NCI-H510A (cell line): ENCODE data around the gene CMIP.
"Not testable (repeated sequence)": the region's sequence is repeated elsewhere in the genome, so short reads cannot be mapped to it uniquely, and the experiment has no call there.

Experiments used
- DNase-seq: peaks from one replicate; lab custom pipeline; 2025; lab: John Stamatoyannopoulos, UW

CMIP gene

GRCh38 chr16:81444448-81445121, at the start of gene CMIP:
TSS of gene CMIP (plus strand) at chr16:81444808.
- DNase-seq, result peak; percentile 72

DNA sequence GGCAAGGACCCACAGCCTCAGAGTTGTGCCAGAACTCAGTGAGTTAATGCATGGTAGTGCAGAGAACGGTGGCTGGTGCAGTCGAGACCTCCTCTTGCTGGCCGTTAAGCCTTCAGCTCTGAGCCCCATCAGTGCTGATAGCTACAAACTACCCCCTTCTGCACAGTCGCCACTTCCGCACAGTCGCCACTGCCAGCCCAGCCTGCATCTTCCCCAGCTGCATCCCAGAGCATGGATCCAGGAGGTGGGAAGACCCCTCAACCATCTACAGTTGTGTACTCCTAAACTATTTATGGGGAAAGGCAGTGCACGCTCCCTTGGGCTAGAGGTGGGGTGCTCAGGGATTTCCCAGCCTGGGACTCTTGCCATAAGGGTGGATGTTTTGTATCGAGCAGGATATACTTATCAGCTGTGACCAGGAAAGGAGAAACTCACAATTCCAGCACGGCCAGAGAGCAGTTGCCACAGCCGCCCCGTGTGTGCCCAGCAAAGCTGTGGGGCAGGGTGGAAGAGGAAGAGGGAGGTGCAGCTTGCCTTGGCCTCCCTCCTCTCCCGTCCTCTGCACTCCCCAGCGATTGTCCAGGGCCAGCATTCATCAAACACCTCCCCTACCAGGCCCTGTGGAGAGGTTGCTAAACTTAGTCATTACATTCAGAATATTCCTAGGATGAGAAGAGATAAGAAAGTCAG, 49.5 kb upstream of the CMIP start:
- no peak for DNase-seq

- DNase-seq, result no peak
Measured at GRCh38 chr16:81397058-81397878, 47.3 kb upstream of the CMIP start.

DNA sequence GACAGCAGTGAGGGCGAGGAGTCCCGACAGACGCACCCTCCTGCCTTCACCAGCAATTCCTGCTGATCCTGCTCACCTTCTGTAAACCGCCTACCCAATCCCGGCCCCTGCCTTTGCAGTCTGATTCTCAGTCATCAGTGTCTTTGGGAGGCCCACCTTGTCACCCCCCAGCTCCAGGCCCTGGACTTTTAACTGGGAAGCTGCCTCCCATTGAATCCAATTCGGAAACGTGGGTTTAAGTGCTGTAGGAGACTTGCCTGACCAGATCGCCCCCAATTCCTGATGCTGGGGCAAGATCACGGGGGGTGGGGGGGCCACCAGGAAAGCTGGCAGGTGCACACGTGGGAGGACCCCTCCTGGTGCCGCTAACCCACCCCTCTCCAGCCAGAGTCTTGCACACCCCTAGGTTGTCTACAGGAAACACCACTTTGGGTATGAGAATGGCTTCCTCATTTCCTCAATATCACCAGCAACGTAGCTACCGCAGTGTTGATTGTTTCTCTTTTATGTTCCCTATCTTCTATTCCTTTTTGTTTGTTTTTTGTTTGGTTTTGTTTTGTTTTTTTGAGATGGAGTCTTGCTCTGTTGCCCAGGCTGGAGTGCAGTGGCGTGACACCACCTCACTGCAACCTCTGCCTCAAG, 46.6 kb upstream of the CMIP start:
- DNase-seq, result no peak

GRCh38 chr16:81399909-81400308, 44.7 kb upstream of the CMIP start:
- DNase-seq, result no peak

DNA sequence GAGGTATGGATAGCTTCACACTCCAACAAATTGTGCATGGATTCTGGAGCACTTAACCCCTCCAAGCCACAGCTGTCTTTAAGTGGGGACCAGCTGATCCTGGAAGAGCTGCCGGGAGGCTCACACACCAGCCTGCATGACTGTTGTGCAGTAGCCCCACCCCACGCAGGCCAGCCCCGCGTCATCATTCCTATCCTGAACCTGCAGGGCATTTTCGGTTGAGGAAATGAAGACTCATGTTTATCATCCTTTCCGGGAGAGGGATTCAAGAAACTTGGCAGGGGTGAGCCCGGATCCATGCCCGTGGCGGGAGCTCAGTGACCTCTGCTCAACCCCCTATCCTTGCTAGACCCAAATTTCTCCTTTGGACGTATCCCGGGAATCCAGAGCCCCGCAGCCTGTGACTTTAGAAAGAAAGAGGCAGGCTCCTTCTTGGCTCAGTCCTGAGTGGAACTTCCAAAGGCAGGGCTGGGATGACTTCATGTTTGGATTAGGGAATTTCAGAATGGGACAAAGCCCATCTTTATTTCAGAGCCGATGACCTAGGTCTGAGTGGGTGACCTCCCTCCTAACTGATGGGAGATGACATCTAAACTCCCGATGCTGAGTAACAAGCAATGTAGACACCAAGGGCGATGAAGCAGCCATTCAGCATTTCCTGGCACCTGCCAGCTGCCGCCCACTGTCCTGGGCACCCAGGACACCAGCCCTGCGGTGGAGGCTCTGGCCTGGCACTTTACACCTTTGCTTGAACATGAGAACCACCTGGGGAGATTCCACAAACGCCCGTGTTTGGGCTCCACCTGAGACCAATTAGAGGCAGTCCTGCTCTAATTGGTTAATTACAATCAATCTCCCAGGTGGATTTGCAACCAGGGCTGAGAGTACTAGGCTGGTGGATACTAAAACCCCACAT, 43.3 kb upstream of the CMIP start:
- DNase-seq, result no peak

DNA sequence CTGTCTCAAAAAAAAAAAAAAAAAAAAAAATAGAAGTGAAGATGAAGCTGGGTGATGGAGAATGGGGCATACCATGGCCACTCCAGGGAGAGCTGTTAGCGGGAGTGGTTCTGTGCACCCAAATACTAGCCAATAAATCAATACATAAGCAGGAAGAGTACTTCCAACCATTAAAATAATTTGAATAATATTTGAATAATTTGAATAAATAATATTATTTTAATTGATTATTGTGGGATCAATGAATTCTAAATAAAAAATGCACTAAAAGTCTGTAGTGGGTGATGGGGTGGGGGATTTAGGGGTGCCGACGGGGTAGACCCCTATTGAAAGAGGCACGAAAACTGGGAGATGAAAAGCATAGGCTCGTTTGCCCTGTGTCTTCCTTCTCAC, 41.4 kb upstream of the CMIP start:
- no peak for DNase-seq

DNA sequence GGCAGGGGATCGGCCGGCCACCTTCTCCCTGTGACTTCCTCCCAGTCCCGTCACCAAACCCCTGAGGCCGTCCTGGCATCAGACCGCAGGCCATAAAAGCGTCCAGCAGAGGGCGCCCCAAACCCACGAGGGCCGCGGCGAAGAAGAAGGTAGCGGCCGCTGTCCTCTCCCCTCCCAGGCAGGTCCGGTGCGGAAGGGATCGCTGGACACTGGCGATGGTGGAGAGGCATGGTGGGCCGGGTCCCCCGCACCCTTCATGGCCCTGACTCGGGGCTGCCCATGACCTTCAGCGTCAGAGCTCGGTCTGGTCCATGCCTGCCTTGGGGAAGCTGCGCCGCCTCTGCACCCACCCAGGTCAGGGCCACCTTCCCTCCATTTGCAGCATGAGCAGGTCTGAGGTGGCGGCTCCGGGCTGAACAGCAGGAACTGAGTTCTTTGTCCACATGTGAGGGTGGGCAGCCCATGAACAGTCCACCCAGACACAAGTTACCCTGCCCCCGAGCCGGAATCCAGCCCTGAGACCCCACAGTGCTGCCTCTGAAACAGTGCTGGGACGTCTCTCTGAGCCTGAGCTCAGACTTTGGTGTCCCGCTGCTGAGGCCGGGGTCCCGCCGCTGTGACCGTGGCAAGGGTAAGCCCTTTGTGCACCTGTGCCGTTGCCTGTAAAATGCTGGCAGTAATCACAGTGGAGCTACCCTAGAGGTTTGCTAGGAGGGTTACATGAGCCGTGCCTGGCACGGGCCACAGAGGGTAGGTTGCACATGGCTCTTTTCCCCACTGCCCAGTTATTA, 40.8 kb upstream of the CMIP start:
- peak; percentile 49 for DNase-seq

GRCh38 chr16:81405002-81405401, 39.6 kb upstream of the CMIP start:
- not testable (repeated sequence) for DNase-seq

DNA sequence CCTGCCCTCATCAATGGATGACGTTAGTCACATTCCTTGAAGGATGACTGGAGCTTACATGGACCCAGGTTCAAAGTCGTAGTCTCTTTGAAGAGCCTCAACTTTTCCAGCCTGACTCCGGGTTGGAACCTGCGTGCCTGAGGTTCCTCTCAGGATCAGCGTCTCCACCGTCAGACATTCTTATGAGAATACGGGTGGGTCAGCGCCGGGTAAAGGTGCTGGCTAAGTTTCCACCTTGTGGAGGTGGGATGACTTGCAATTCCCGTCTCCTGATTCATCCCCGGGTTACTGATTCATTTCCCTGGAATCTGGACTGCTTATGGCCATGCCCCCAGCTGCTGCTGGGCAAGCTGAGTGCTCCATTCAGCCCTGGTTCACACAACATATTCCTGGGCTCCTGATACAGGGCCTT, 38.9 kb upstream of the CMIP start:
- no peak for DNase-seq

GRCh38 chr16:81408409-81408950, 36.1 kb upstream of the CMIP start:
- DNase-seq, result no peak

DNA sequence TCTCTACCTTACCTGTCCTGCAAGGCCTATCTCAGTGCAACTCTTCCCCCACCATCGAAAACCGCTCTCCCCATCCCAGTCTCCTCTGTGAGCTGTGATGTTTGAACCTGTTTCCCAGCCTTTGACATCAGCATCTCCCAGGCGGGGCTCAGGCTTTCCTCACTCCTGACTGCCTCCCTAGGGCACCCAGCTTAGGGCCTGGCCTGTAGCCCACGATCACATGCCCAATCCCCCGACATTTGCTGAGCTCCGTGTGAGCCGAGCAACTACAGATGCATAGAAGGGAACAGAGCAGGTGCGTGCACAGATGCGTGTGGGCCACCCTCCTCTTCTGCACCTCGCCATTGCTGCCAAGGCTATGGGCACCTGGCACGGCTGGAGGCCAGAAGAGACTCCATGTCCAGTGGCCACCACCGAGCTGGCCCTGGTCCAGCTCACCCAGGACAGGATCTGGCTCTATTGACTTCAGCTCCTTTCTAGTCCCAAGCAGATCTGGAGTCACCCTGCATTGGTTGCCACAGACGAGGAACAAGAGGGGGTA, 35.5 kb upstream of the CMIP start:
- no peak for DNase-seq

- DNase-seq, result no peak
Measured at GRCh38 chr16:81410643-81411293, 33.8 kb upstream of the CMIP start.

DNA sequence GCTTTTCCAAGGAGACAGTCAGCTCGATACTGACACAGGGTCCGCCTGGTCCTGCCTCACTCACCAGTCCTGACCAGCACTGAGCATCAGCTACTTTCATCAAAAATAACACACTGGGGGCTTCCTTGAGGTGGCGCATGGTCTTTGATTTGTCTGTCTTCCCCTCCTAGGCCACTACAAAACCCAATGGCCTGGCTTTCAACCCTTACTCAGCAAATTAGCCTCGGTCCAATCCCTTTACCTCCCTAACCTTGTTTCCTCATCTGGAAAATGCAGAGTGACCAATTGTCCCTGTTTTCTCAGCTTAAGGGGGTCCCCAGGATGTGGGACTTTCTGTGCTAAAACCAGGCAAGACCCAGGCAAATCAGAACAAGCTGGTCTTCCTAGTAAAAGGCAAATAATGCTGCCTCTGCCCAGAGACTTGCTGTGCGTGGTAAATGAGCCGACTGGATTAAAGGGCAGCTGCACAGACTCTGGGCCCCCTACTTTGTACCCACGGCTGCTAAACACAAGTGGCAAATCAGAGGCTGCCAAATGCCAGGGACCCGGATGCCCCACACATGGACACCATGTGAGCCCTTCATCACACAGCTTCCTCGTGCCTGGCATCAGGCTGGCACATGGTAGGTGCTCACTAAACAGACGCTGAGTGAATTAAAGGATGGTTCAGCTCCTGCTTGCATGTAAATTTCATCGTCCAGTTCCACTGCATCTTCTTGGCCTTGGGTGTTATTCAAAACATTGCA, 31.2 kb upstream of the CMIP start:
- DNase-seq, result no peak

DNA sequence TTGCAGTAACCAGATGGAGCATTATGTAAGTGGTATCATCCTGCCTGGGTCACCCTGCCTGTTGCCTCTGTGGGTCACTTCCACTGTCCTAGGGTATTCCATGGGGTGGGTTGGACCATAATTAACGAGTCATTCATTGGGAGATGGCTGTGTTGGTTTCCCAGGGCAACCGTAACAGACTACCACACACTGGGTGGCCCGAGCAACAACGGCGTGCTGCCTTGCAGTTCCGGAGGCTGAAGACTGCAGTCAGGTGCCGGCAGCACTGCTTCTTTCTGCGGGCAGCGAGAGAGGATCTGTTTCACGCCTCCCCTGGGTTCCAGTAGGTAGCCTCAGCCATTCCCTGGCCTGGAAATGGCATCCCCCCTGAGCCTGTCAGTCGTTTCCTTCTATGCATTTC, 28.9 kb upstream of the CMIP start:
- no peak for DNase-seq

DNA sequence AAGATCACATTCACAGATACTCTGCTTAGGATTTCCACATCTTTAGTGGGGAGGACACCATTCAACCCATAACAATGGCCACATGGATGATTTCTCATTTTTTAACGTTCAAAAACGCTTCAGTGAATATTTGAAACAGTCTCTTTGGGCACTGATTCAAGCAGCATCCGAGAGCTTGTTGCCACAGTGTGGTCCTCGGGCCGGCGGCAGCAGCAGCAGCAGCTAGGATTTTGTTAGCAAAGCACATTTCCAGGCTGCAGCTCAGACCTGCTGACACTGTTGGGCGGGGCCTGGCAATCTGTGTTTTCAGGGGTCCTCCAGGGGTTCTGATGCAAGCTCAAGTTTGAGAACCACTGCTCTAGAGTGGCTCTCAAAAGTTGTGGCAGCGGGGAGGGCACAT, 27.9 kb upstream of the CMIP start:
- no peak for DNase-seq

DNA sequence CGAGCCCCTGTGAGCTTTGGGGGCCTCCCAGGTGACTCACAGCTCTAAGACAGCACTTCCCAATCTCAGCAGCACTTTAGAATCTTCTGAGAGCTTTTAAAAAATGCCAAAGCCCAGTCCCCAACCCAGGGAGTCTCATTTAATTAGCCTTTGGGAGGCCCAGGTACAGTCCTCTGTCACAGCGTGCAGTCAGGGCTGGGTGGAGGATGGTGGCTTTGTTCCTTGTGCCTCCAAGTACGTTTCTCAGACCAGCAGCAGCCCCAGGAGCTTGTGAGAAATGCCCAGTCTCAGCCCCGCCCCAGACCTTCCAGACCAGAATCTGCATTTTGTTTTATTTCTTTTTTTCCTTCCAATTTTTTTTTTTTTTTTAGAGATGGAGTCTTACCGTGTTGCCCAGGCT, 27.4 kb upstream of the CMIP start:
- no peak for DNase-seq

GRCh38 chr16:81419806-81420205, 24.8 kb upstream of the CMIP start:
- no peak for DNase-seq

DNA sequence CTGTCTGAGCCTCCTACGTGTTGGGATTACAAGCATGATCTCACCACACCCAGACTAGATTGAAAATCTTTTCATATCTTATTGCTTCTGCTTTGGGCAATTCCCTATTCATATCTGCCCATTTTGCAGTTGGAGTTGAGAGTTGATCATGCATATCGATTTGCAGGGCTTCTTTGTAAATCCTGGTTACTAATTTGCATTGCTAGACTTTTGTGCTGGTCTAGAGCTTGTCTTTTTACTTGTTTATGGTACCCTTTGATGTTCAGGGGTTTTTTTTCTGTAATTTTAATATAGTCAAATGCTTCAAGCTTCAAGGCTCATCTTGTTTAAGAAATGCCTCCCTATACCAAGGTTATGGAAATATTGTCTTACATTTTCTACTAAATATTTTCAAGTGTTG, 23.5 kb upstream of the CMIP start:
- DNase-seq, result no peak
